Measurements from ENCODE around the gene BST1. TPM values are rescaled to one million over a fixed set of nuclear protein-coding genes. Genes with fewer than 3 reads are reported as not detected.

BST1 gene
- total RNA-seq, 4 donors from 2014 or later: 2.0 to 7.5 (median 5.5) TPM

DNA sequence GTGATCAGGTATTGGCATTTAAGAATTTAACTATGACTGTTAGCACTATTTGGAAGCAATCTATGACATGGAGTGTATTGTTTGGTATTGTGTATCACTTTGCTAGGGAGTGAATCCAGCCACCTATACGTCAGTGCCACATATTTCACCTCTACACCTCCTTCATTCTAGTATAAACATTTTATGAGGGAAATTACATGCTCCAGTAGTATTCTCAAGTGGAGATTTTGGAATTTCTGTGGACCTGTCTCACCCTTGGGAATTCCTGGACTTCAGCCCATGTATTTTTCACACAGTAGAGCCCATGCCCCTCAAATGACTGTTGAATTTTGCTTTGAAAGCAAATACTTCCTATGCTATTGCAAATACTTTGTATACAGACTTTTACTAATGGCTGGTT lies 11.3 kb downstream of the BST1 start:
- no peak for DNase-seq
- H3K27ac ChIP-seq: no peak overlapping the region
- peaks cover 11 to 12% of the 10 kb centered on the region in 2 donors for H3K4me1 ChIP-seq
- no peak overlapping the region for H3K4me3 ChIP-seq (replicated peaks in 1 of 3)
- WGBS, 2 donors: 57 to 59% methylated on average over 1 of the region's 1 CpG
- no peaks in the 10 kb centered on the region for H3K9me3 ChIP-seq
- TF ChIP-seq POLR2A (IDR thresholded peaks at IDR 0.05) (no peak), CTCF (IDR thresholded peaks at IDR 0.05) (no peak)
- no peaks in the 10 kb centered on the region for H3K36me3 ChIP-seq
- H3K27me3 ChIP-seq: no peaks in the 10 kb centered on the region
- intact Hi-C loops (cut with DNase I): no loop called here

DNA sequence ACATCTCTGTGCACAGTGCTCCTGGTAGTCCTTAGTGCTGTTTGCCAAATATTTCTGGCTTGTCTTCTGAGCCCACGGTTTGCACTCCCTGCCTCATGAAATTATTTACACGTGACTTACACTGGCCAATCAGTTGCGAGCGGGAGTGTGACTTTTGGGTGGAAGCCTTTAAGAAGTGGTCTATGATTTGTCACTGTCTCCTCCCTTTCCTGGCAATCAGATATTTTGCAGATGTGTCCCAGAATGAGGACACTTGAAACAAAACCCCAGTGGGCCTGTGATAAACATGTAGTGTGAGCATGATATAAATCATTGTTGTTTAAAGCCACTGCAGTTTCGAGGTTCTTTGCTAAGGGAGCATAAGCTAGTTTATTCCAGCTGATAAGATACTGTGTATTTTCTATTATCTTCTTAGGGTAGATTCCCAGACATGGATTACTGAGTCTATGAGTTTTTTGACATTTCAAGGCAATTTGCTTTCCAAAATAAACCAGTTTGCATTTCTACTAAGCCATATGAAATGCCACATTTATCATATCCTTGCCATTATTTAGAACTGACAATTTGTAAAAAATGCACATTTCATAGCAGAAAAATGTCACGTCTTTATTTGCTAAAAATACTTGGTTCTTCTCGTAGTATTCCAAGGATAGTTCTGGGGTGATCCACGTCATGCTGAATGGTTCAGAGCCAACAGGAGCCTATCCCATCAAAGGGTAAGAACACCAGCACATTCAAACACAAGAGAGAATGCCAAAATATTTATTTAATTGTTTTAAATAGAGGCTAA lies 12.0 kb downstream of the BST1 start:
- peaks cover 11 to 12% of the 10 kb centered on the region in 2 donors for H3K4me1 ChIP-seq
- H3K27ac ChIP-seq: no peak overlapping the region
- 69 to 71% methylated on average over 8 of the region's 8 CpGs for WGBS, 2 donors
- no peak overlapping the region for H3K4me3 ChIP-seq (replicated peaks in 1 of 3)
- no peaks in the 10 kb centered on the region for H3K36me3 ChIP-seq
- DNase-seq: peak in 1 of 2 donors; percentile 13
- no peaks in the 10 kb centered on the region for H3K27me3 ChIP-seq
- intact Hi-C loops (cut with DNase I): no loop called here
- TF ChIP-seq CTCF (IDR thresholded peaks at IDR 0.05): no peak
- no peak for TF ChIP-seq POLR2A (IDR thresholded peaks at IDR 0.05)
- H3K9me3 ChIP-seq: no peaks in the 10 kb centered on the region

DNA sequence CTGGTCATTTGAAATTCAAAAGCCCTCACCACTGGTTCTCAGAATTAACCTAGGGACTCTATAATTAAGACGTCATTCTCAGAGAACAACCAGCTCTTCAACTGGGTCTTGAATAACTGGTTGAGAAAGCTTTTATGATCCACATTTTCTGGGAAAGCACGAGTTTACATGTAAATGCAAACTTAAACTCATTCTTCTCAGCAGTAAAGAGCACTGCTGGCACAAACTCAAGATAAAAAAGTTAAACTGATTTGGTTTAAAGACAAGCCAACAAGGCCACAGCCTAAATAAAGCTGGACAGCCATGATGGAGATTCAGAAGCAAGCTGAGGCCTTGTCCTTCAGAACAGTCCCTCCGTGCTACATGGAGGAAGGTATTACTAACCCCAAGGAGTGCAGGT lies 13.2 kb downstream of the BST1 start:
- WGBS, 2 donors: 79 to 81% methylated on average over 3 of the region's 3 CpGs
- H3K27ac ChIP-seq: no peak overlapping the region
- TF ChIP-seq POLR2A (IDR thresholded peaks at IDR 0.05) (no peak), CTCF (IDR thresholded peaks at IDR 0.05) (no peak)
- no peak overlapping the region for H3K4me3 ChIP-seq (replicated peaks in 1 of 3)
- no peak for DNase-seq
- peaks cover 11 to 12% of the 10 kb centered on the region in 2 donors for H3K4me1 ChIP-seq
- intact Hi-C loops (cut with DNase I): no loop called here
- no peaks in the 10 kb centered on the region for H3K36me3 ChIP-seq
- H3K27me3 ChIP-seq: no peaks in the 10 kb centered on the region
- H3K9me3 ChIP-seq: no peaks in the 10 kb centered on the region

DNA sequence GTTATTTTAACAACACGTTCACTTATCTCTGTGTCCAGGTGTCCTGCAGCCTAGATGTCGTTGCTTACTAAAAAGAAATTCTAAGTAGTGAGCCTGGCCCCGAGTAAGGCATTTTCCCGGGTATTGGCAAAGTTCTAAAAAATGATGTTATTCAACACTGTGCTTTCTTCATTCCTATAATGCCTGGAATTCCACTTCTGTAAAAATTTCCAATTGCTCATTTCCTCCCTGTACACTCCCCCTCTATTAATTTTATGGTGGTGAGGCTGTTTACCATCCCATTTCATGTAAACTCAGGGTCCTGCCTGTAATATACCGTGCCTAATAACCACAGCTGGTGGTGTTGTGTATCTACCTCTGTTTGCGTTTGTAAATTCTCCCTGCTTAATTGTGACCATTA lies 14.2 kb downstream of the BST1 start:
- H3K27me3 ChIP-seq: no peaks in the 10 kb centered on the region
- no peak for TF ChIP-seq CTCF (IDR thresholded peaks at IDR 0.05)
- no peak for TF ChIP-seq POLR2A (IDR thresholded peaks at IDR 0.05)
- WGBS, 2 donors: 62 to 78% methylated on average over 6 of the region's 6 CpGs
- H3K36me3 ChIP-seq: no peaks in the 10 kb centered on the region
- intact Hi-C loops (cut with DNase I): no loop called here
- no peak overlapping the region for H3K27ac ChIP-seq
- H3K9me3 ChIP-seq: no peaks in the 10 kb centered on the region
- H3K4me3 ChIP-seq (replicated peaks in 1 of 3): no peak overlapping the region
- peaks cover 11 to 12% of the 10 kb centered on the region in 2 donors for H3K4me1 ChIP-seq
- DNase-seq: no peak

- 53 to 63% methylated on average over 3 of the region's 3 CpGs for WGBS, 2 donors
- no peak overlapping the region for H3K4me3 ChIP-seq (replicated peaks in 1 of 3)
- no peaks in the 10 kb centered on the region for H3K27me3 ChIP-seq
- no peak for DNase-seq
- TF ChIP-seq POLR2A (IDR thresholded peaks at IDR 0.05) (no peak), CTCF (IDR thresholded peaks at IDR 0.05) (no peak)
- no peak overlapping the region for H3K27ac ChIP-seq
- peaks cover 11 to 12% of the 10 kb centered on the region in 2 donors for H3K4me1 ChIP-seq
- intact Hi-C loops (cut with DNase I): no loop called here
- H3K9me3 ChIP-seq: no peaks in the 10 kb centered on the region
- no peaks in the 10 kb centered on the region for H3K36me3 ChIP-seq
Measured at GRCh38 chr4:15717657-15718416, 15.0 kb downstream of the BST1 start.
